Uterus (tissue), 2 donors: ENCODE measurements around the gene DGCR6.
"Not testable (repeated sequence)": the region's sequence is repeated elsewhere in the genome, so short reads cannot be mapped to it uniquely, and the experiment has no call there.

Source experiments
- POLR2A ChIP-seq, 2 donors: fragments of 450-650 bp; IDR thresholded peaks; one replicate each; pipeline ENCODE4 v1.6.1; 2016; ENCODE audit warnings: antibody characterized with exemption in 2 of 2, mild to moderate bottlenecking in 1 of 2, moderate library complexity in 1 of 2
- TF ChIP-seq, protein P1 (sequence below), 4 experiments: fragments of 200-600 bp in 2 of 4; fragments of 450-650 bp in 2 of 4; sonication (generic) in 2 of 4; IDR thresholded peaks; one replicate each; pipeline ENCODE4 v1.5.1; 2016 to 2019; ENCODE audit warnings: antibody characterized with exemption in 4 of 4, mild to moderate bottlenecking in 2 of 4, moderate library complexity in 1 of 4

DNA sequence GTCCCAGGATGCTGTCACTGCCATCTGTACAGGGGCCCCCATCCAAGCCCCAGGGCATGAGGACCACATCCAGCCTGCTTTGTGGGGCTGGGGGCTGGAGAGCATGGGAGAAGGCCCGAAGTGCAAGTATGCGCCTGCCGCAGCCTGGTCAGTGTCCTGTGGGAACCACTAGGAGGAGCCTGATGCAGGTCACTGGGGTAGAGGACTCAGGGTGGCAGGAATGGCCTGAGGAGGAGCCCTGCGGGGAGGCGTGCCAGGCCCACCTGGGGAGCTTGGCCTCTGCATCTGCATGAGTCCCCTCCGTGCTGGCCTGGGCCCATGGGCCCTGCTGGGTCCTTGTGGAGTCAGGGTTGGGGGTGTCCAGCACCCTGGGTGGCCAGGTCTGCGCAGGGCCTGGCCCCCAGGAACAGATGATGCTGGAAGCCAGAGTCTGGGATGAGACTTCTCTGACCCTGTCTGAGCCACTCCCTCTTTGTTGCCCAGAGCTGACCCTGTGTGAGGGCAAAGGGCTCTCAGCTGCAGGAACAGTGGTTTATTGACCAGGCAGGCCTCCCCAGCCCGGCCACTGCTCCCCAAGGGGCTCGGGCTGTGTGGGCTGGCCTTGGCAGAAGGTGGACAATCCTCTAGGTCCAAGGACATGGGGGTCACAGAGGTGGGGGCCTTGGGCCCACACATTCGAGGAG, 6.3 kb downstream of the DGCR6 start:
- TF ChIP-seq, protein P1, sequence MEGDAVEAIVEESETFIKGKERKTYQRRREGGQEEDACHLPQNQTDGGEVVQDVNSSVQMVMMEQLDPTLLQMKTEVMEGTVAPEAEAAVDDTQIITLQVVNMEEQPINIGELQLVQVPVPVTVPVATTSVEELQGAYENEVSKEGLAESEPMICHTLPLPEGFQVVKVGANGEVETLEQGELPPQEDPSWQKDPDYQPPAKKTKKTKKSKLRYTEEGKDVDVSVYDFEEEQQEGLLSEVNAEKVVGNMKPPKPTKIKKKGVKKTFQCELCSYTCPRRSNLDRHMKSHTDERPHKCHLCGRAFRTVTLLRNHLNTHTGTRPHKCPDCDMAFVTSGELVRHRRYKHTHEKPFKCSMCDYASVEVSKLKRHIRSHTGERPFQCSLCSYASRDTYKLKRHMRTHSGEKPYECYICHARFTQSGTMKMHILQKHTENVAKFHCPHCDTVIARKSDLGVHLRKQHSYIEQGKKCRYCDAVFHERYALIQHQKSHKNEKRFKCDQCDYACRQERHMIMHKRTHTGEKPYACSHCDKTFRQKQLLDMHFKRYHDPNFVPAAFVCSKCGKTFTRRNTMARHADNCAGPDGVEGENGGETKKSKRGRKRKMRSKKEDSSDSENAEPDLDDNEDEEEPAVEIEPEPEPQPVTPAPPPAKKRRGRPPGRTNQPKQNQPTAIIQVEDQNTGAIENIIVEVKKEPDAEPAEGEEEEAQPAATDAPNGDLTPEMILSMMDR (IDR thresholded peaks at IDR 0.05) = not testable (repeated sequence)
- not testable (repeated sequence) for TF ChIP-seq POLR2A (IDR thresholded peaks at IDR 0.05)
